ENCODE measurements around the gene ITGA5.

- TF ChIP-seq EZH2 (IDR thresholded peaks at IDR 0.05) (no peak), POLR2AphosphoS5 (IDR thresholded peaks at IDR 0.05; ENCODE audit: borderline replicate concordance, low read depth, low read length) (no peak), FOXP2 (optimal IDR thresholded peaks at IDR 0.05; ENCODE audit: control extremely low read depth, extremely low read length, insufficient read depth) (no peak)
These were observed 20.8 kb downstream of the ITGA5 start for GRCh38 chr12:54398218-54398617.
